Stimulated activated CD8-positive, alpha-beta memory T cell treated with anti-CD3 and anti-CD28 coated beads, Interleukin-15, amount 100 ng/mL, for 4 hours (primary cell): ENCODE data around the gene A4GALT.
A peak's percentile ranks its signal among the peaks of the same experiment; 100 is the strongest.
"Not testable (repeated sequence)": the region's sequence is repeated elsewhere in the genome, so short reads cannot be mapped to it uniquely, and the experiment has no call there.

Experiments used
- DNase-seq, 2 donors: peaks; one replicate each; pipeline ENCODE4 v3.0.0-alpha.2; 2020; ENCODE audit warnings: low read depth in 2 of 2

A4GALT gene

GRCh38 chr22:42682113-42682851, 38.4 kb downstream of the A4GALT start:
- DNase-seq = no peak

DNA sequence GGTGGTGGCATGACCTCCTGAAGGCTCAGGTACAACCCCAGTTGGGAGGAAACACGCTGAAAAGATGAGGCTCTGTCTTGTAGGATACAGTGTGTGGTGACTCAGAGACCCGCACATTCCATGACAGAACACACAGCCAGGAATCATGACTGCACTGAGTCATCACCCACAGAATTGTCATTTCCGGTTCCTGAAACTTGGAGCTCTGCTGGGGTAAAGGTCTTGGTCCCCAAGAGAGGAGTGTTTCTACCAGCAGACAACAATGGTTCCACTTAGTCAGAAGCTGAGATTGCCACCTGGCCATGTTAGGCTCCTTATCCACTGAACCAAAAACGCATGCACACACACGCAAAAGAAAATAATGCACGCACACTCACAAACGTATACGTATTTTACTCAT, 40.0 kb downstream of the A4GALT start:
- no peak for DNase-seq

DNA sequence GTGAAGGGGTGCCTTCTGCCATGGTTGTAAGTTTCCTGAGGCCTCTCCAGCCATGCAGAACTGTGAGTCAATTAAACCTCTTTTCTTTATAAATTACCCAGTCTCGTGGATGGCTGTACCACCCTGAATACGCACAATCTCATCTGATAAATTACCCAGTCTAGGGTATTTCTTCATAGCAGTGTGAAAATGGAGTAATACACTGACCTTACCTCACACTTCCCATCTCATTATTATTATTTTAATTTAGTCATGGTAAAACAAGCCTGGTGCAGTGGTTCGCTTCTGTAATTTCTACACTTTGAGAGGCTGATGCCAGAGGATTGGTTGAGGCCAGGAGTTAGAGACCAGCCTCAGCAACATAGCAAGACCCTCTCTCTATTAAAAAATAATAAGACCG, 41.0 kb downstream of the A4GALT start:
- DNase-seq = no peak

DNA sequence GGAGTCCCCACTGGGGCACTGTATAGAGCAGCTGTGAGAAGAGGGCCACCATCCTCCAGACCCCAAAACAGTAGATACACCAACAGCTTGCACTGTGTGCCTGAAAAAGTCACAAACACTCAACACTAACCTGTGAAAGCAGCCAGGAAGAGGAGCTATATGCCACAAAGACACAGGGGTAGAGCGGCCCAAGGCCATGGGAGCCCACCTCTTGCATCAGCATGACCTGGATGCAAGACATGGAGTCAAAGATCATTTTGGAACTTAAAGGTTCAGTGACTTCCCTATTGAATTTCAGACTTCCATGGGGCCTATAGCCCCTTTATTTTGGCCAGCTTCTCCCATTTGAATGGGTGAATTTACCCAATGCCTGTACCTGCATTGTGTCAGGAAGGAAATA, 41.8 kb downstream of the A4GALT start:
- DNase-seq = no peak

DNA sequence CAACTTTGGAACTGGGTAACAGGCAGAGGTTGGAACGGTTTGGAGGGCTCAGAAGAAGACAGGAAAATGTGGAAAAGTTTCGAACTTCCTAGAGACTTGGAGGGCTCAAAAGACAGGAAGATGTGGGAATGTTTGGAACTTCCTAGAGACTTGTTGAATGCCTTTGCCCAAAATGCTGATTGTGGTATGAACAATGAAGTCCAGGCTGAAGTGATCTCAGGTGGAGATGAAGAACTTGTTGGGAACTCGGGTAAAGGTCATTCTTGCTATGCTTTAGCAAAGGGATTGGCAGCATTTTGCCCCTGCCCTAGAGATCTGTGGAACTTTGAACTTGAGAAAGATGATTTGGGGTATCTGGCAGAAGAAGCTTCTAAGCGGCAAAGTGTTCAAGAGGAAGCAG, 42.7 kb downstream of the A4GALT start:
- not testable (repeated sequence) for DNase-seq

GRCh38 chr22:42676059-42676607, 44.5 kb downstream of the A4GALT start:
- no peak for DNase-seq

- no peak for DNase-seq
These were observed 46.7 kb downstream of the A4GALT start for GRCh38 chr22:42673898-42674401.

GRCh38 chr22:42673071-42673470, 47.6 kb downstream of the A4GALT start:
- DNase-seq = not testable (repeated sequence)

DNA sequence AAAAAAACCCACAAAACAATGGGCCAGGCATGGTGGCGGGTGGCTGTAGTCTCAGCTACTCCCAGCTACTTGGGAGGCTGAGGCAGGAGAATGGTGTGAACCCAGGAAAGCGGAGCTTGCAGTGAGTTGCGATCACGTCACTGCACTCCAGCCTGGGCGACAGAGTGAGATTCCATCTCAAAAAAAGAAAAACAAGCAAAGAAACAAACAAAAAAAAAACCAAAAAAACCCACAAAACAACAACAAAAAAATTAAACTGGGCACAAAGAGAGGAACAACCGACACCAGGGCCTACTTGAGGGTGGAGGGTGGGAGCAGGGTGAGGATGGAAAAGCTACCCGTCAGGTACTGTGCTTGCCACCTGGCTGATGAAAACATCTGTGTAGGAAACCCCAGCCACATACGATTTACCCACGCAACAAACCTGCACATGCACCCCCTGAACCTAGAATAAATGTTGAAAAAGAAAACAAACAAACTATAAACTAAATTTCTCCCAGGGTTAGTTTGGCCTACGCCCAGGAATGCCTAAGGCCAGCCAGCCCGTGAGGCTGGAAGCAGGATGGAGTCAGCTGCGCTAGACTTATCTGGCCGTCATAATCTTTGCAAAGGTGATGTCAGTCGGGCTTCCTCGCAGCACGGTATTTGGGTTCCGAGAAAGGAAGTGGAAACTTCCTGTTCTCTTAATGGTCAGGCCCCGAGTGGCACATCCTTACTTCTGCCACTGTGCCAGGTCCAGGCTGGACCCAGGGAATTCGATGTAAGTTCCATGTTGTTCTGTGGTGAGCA, 49.6 kb downstream of the A4GALT start:
- no peak for DNase-seq

- no peak for DNase-seq
These were observed 50.6 kb downstream of the A4GALT start for GRCh38 chr22:42670046-42670445.

GRCh38 chr22:42666393-42666792, 54.3 kb downstream of the A4GALT start:
- not testable (repeated sequence) for DNase-seq

- DNase-seq = no peak
These were observed 55.5 kb downstream of the A4GALT start for GRCh38 chr22:42664976-42665831.

GRCh38 chr22:42661985-42662831, 58.5 kb downstream of the A4GALT start:
- DNase-seq = peak; percentile 49 to 51

- no peak for DNase-seq
These were observed 64.1 kb downstream of the A4GALT start for GRCh38 chr22:42656578-42656977.

DNA sequence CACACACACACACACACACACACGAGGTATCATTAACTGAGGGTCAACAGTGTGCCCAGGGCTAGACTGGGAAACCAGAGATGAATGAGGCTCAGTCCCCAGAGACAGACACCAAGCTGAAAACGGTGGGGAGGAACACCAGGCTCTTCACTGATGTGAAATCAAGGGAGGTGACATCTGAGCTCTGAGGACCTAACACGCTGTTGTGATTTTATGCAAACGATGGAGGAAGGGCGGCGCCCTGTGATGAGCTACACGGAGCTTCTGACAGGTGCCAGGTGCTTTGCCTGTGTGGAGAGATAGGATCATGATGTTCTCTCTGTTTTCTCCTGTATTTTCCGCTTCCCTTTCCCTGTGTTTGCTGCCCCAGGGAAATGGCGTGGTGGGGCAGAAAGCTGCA, 65.0 kb downstream of the A4GALT start:
- no peak for DNase-seq

GRCh38 chr22:42654436-42655073, 66.1 kb downstream of the A4GALT start:
- DNase-seq = no peak

GRCh38 chr22:42653999-42654398, 66.7 kb downstream of the A4GALT start:
- DNase-seq = no peak

DNA sequence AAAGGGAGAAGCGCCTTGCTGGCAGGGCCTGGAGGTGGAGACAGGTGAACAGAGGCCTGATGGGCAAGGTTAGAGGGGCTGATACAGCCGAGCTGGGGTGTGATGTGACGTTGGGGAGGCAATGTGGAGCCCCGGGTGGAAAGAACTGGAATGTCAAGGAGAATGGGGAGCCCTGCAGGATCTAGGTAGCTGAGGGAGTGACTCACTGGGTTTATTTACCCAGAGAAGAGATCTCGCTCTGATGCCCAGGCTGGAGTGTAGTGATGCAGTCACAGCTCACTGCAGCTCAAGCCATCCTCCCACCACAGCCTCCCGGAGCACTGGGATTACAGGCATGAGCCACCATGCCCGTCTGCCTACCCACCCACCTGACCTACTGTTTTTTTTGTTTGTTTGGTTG, 69.5 kb downstream of the A4GALT start:
- DNase-seq = no peak

DNA sequence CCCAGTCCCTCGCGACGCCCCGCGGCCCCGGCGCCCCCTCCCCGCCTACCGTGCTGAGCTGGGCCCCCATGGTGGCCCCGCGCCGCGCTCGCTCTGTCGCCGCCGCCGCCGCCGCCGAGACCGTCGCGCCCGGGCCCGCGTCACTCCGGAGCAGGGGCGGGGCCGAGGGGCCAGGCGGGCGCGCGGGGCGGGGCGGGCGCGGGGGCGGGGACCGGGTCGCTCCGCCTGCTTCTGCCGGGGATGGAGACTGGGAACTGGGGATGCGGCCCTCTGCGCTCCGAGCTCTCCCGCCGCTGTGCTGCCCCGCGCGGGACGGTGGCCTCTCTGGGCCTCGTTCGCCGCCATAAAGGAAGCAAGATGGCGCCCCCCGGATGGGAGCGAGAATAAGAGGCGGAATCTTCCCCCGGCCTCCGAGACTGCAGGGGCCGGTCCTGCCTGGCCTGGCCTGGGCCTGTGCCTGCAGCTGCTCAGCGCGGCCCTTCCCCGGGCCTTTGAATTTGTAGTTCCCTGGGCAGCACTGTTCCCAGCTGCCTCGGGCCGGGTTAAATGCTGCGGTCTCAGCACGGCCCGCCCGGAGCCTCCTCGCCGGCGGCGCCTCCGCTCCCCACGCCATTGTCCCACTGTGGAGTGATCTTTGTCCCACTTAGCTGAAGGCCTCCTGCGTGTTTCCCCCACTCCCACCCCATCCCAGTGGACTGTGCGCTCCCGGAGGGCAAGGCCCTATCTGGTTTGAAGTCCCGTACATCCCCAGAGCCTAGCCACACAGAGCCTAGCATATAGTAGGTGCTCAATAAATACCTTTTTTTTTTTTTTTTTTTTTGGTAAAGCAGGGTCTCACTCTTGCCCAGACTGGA, 71.2 kb downstream of the A4GALT start, which contains the start of gene CYB5R3:
CYB5R3 (minus strand) TSS at position 147 of the 854 bp plus-strand sequence; CDS start at position 70, 77 bp downstream.
- peak; percentile 30 to 58 for DNase-seq
